Uterus (tissue), 2 donors: ENCODE data around the gene MYORG.

Experiments
- CTCF ChIP-seq, 4 experiments: fragments of 200-600 bp in 2 of 4; fragments of 450-650 bp in 2 of 4; sonication (generic) in 2 of 4; IDR thresholded peaks; one replicate each; pipeline ENCODE4 v1.5.1; 2016 to 2019; ENCODE audit warnings: antibody characterized with exemption in 4 of 4, mild to moderate bottlenecking in 2 of 4, moderate library complexity in 1 of 4
- POLR2A ChIP-seq, 2 donors: fragments of 450-650 bp; IDR thresholded peaks; one replicate each; pipeline ENCODE4 v1.6.1; 2016; ENCODE audit warnings: antibody characterized with exemption in 2 of 2, mild to moderate bottlenecking in 1 of 2, moderate library complexity in 1 of 2

DNA sequence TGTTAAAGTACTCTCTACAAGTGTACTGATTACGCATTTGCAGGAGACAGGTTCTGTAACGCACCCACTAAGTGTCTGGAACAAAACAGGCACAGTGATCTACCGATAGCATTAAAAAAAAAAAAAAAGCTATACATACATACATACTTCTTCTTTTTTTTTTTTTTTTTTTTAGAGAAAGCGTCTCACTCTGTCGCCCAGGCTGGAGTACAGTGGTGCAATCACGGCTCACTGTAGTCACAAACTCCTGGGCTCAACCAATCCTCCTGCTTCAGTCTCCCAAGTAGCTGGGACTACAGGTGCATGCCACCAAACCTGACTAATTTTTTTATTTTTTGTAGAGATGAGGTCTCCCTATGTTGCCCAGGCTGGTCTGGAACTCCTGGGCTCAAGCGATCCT is 55.2 kb downstream of the MYORG start:
- TF ChIP-seq CTCF (IDR thresholded peaks at IDR 0.05) (no peak), POLR2A (IDR thresholded peaks at IDR 0.05) (no peak)
